ENCODE results near the gene NAV2.
"Not testable (repeated sequence)": the region's sequence is repeated elsewhere in the genome, so short reads cannot be mapped to it uniquely, and the experiment has no call there.

Gene NAV2

DNA sequence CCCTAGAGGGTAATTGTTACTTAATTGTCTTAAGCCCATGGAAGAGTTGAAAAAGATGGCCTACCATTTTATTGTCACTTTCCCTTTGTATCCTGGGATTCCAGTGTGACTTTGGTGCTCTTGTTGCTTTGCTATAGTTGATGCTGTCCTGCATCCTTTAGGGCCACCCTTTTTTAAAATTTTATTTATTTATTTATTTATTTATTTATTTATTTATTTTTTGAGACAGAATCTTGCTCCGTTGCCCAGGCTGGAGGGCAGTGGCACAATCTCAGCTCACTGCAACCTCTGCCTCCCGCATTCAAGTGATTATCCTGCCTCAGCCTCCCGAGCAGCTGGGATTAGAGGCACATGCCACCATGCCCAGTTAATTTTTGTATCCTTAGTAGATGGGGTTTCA is 247.8 kb downstream of the NAV2 start:
- DNase-seq = not testable (repeated sequence)

DNA sequence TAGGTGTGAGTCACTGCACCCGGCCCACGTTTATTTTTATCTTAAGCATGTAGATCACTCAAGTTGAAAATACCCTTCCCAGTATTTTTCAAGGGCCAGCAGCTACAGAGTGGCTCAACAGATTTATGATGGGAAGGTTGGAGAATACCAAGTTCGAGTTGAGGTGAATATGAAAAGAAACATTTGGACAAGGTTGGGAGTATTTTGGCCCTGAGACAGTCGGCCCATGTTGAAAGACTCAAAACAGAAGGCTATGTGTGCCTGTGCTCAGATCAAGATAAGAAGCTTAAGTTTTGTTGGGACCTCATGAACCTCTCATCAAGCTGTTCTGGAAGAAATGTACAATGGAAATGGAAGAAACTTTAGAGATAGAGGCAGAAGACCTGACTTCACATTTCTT is 248.6 kb downstream of the NAV2 start:
- DNase-seq = no peak

- DNase-seq = no peak
These were observed 249.6 kb downstream of the NAV2 start for GRCh38 chr11:19962053-19962800.

GRCh38 chr11:19962801-19963175 is 250.2 kb downstream of the NAV2 start:
- DNase-seq = no peak

DNA sequence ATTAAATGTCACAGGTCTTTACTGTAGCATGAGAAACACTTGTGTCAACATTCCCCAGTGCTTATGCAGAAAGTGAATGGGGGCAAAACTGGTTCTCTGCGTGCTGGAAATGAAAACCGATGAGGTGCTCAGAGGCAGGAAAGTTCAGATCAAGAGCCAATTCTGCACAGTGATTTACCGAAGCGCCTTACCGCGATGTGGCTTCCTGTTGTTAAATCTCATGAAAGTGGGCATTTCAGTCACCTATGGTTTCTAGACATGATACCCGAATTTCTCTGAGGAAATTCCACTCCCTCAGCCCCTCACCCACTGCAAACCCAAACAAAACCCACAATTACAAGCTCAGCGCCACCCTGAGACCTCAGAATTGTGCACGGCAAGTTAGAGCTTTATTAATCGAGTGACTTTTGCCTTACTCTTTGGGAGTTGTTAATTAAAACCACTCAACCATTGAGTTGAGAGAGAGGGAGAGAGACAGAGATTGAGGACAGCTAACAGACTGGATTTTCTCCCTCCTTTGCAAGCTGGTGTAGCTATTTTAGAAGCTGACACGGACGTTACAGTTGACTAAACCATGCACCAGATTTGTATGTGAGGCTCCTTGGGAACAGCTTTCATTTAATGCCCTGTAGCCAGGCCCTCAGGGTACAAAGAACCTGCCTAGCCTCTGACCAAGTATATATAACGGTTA is 251.2 kb downstream of the NAV2 start:
- DNase-seq = no peak

GRCh38 chr11:19966441-19966840 is 253.8 kb downstream of the NAV2 start:
- no peak for DNase-seq

- no peak for DNase-seq
These were observed 254.3 kb downstream of the NAV2 start for GRCh38 chr11:19966927-19967326.

DNA sequence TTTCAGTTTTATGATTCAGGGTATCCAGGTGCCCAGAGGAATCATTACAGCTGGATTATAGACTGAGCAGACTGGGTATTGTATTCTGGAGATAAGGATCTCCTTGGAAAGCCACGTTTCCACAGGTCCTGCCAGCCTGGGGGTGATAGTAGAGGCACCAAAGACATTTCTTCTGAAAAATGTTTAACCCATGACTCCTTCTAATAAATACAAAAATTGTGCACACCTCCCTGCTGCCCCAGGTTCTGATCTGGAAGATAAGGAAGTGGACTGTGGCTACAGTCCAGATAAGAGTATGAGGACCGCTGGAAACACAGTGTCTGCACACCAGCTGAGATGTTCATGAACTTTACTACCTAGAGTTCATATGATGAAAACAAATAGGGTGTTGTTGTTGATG is 255.2 kb downstream of the NAV2 start:
- no peak for DNase-seq

- DNase-seq = no peak
These were observed 256.2 kb downstream of the NAV2 start for GRCh38 chr11:19968860-19969259.

DNA sequence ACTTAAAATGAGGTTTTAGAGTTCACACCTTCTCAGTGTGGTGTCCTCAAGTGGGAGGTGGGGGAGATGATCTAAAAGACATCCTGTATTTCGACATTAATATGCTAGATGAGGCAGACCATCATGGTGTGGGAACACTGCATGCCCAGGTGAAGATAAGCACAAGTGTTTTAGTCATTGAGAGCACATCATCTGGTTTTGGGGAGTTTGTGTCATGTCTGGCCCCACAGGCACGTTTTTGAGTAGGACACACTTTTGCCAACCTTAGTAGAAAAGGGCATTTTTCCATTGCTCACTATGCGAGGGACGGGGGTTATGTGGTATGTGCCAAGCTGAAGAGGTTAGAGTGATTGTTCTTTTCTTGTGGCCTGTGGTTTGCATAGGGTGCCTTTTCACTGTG is 258.3 kb downstream of the NAV2 start:
- DNase-seq = no peak

- no peak for DNase-seq
These were observed 259.5 kb downstream of the NAV2 start for GRCh38 chr11:19972091-19972490.

DNA sequence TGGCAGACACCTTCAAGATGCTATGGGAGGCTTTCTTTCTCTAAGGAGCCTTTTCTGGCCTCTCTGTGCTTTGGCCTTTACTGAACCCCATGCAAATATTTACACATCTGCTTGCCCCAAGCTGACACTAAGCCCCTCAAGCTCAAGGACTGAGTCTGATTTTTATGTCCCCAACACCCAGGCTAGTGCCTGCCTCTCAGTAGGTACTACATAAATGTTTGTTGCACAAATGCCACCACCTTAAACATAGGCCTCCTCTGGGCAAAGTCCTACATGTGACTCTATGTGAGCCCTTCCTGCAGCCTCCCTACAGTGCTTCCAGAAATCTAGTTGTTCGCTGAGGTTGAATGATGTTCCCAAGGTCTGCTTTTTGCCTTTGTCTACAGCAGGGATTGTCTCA is 260.0 kb downstream of the NAV2 start:
- no peak for DNase-seq

GRCh38 chr11:19973136-19973635 is 260.5 kb downstream of the NAV2 start:
- no peak for DNase-seq

DNA sequence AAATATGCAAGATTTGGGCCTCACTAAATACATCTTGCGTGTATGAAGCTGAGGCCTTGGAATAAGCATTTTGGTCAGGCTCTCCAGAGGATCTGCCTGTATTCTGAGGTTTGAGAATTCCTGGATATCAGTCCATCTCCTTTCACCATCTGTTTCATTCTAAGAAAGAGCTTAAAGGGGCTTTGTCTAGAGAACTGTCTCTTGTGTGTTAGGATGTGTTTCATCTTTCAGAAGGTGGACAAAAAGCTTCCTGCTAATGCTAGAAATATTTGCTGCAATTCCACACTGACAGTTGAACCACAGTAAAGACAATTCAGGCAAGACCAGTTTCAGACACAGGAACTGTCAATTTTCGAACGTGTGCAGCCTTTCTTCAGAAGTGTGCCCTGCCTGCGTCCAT is 262.2 kb downstream of the NAV2 start:
- DNase-seq = no peak

DNA sequence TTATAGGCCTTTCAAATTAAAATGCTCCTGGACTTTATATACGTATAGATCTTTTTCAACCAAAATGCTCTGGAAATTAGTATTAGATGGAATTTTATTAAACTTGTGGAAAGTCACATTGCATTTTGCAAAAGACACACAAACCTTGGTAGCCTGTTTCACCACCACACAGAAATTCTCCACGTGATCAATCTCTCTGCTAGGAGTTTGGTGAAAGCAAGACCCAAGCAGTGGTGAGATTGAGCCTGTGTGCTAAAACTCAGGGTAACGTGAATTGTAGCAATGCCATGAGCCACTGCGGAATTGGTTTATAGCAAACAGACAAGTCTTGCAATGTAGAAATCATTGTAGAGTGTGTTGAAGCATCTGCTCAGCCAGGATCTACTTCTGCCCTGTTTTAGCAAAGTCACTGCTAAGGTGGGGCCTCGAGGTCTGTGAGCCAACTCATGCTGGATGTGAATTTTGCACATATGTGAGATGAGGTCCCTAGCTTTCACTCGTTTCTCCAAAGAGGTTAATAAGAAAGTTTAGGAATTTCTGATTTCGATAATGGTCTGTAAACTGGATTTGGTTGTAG is 262.9 kb downstream of the NAV2 start:
- DNase-seq = no peak

GRCh38 chr11:19976281-19976941 is 263.8 kb downstream of the NAV2 start:
- no peak for DNase-seq

DNA sequence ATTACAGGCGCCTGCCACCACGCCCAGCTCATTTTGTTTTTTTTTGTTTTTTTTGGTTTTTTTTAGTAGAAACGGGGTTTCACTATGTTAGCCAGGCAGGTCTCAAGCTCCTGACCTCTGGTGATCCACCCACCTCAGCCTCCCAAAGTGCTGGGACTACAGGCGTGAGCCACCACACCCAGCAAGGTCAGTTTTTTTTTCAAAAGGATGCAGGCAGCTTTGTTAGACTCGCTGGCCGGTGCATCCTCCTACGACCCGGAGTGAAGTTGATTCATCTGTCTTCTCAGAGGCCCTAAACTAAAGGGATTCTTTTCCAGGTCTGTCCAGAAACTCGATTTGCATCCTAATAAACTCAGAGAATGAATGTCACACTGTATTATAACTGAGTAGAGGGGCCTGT is 265.3 kb downstream of the NAV2 start:
- DNase-seq = no peak

GRCh38 chr11:19978668-19979518 is 266.3 kb downstream of the NAV2 start:
- DNase-seq = no peak

DNA sequence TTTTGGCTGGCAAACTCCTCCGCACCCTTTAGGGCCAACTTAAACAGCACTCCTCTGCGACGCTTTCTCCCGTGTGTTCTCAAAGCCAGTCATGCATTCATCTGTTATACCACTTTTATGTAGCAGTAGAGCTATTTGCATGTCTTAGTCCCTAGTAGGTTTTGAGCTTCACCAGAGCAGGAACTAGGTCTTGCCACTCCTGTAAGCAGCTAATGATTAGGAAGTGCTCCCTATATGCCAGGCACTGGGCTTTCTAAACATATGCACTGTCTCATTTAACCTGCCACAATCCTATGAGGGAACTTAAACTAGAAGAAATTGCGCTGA is 266.8 kb downstream of the NAV2 start:
- no peak for DNase-seq

- DNase-seq = no peak
These were observed 267.8 kb downstream of the NAV2 start for GRCh38 chr11:19980388-19980787.

- DNase-seq = no peak
These were observed 268.5 kb downstream of the NAV2 start for GRCh38 chr11:19980957-19981669.

All from stimulated activated naive CD4-positive, alpha-beta T cell (primary cell).